H1 (cell line): ENCODE results near the gene ADAMTS16. TPM values are rescaled to one million over a fixed set of nuclear protein-coding genes. Genes with fewer than 3 reads are reported as not detected.

Source experiments
- CTCF ChIA-PET: fragments of 300-600 bp; sonication (Branson Sonifier 250); formaldehyde crosslinking; loops from one replicate; lab custom pipeline; 2021; ENCODE audit not compliant: partially characterized antibody; lab: Charles Lee
- POLR2A ChIA-PET: fragments of 300-600 bp; sonication (Branson Sonifier 250); formaldehyde crosslinking; loops from one replicate; lab custom pipeline; 2021; ENCODE audit warnings: inconsistent platforms; ENCODE audit not compliant: partially characterized antibody; lab: Charles Lee
- DNase-seq, 2 experiments: peaks; one replicate each; pipeline versions ENCODE4 v3.0.0 to v3.0.0-alpha.2; 2010 to 2022; ENCODE audit warnings: low spot score in 2 of 2, low read depth in 1 of 2, mixed read lengths in 1 of 2
- FAIRE-seq: peaks from 2 replicates; lab custom pipeline; 2011; peaks lifted over from hg19 to GRCh38; lab: Jason Lieb, UNC
- H2AFZ ChIP-seq: 2 replicates; pipeline ENCODE4 v1.8.1; 2012; ENCODE audit warnings: low read length, inconsistent platforms
- H2AK5ac ChIP-seq: 2 replicates; pipeline ENCODE4 v1.6.1; 2013; ENCODE audit warnings: low read depth, low read length
- H2BK120ac ChIP-seq: replicated peaks from 2 replicates; pipeline ENCODE3; 2013; ENCODE audit warnings: low read depth, low read length, inconsistent platforms
- H2BK12ac ChIP-seq: 2 replicates; pipeline ENCODE4 v1.6.1; 2013; ENCODE audit warnings: low read depth, low read length
- H2BK15ac ChIP-seq: 2 replicates; pipeline ENCODE4 v1.6.1; 2013; ENCODE audit warnings: low read length
- H2BK20ac ChIP-seq: 2 replicates; pipeline ENCODE4 v1.6.1; 2013; ENCODE audit warnings: low read length
- H2BK5ac ChIP-seq: 2 replicates; pipeline ENCODE4 v1.6.1; 2013; ENCODE audit warnings: low read depth, low read length
- H3K14ac ChIP-seq: 2 replicates; pipeline ENCODE4 v1.6.1; 2013; ENCODE audit warnings: inconsistent platforms; ENCODE audit not compliant: insufficient read length
- H3K18ac ChIP-seq: 2 replicates; pipeline ENCODE4 v1.6.1; 2013; ENCODE audit warnings: low read length; ENCODE audit errors: extremely low read depth
- H3K23ac ChIP-seq: 2 replicates; pipeline ENCODE4 v1.6.1; 2013; ENCODE audit warnings: inconsistent platforms; ENCODE audit not compliant: insufficient read length
- H3K23me2 ChIP-seq: 2 replicates; pipeline ENCODE4 v1.6.1; 2013; ENCODE audit warnings: low read depth, low read length
- H3K27ac ChIP-seq: 2 replicates; pipeline ENCODE4 v1.6.1; 2011; ENCODE audit warnings: low read depth, low read length, inconsistent platforms
- H3K27me3 ChIP-seq, 4 experiments: replicated peaks in 1 of 4; 1 replicate in 1 of 4; 2 replicates in 3 of 4; pipeline versions ENCODE4 v1.6.1 to v1.8.1; 2011 to 2013; ENCODE audit warnings: low read length in 3 of 4, mild to moderate bottlenecking in 3 of 4, inconsistent platforms in 2 of 4, mixed read lengths in 2 of 4, moderate library complexity in 1 of 4; ENCODE audit not compliant: control insufficient read depth in 3 of 4, insufficient read depth in 3 of 4; ENCODE audit errors: extremely low read depth in 1 of 4
- H3K36me3 ChIP-seq, 4 experiments: 2 replicates each; pipeline versions ENCODE4 v1.6.1 to v1.8.1; 2011 to 2013; ENCODE audit warnings: mild to moderate bottlenecking in 4 of 4, low read length in 3 of 4, moderate library complexity in 2 of 4, control low read depth in 1 of 4, inconsistent platforms in 1 of 4; ENCODE audit not compliant: insufficient read depth in 4 of 4, control insufficient read depth in 2 of 4
- H3K4ac ChIP-seq: replicated peaks from 2 replicates; pipeline ENCODE3; 2013; ENCODE audit warnings: low read length, low read depth, mixed read lengths, inconsistent platforms; ENCODE audit not compliant: insufficient read length
- H3K4me1 ChIP-seq, 4 experiments: replicated peaks in 1 of 4; 1 replicate in 1 of 4; 2 replicates in 3 of 4; pipeline versions ENCODE4 v1.6.1 to v1.8.1; 2011 to 2013; ENCODE audit warnings: low read length in 3 of 4, inconsistent platforms in 2 of 4, mixed read lengths in 1 of 4; ENCODE audit not compliant: insufficient read depth in 4 of 4, control insufficient read depth in 3 of 4
- H3K4me2 ChIP-seq, 2 experiments: 2 replicates each; pipeline versions ENCODE4 v1.6.1 to v1.8.1; 2011 to 2013; ENCODE audit warnings: low read depth in 2 of 2, low read length in 2 of 2, control low read depth in 1 of 2, inconsistent platforms in 1 of 2, mild to moderate bottlenecking in 1 of 2; ENCODE audit not compliant: insufficient read depth in 1 of 2
- H3K4me3 ChIP-seq, 4 experiments: fragments of 200-600, 300-600 bp in 1 of 4; sonication (generic), shearing (Covaris generic), sonication (Bioruptor Twin) in 1 of 4; 2 replicates each; pipeline versions ENCODE4 v1.5.1 to v1.8.1; 2011 to 2016; ENCODE audit warnings: low read length in 4 of 4, low read depth in 3 of 4, control low read depth in 2 of 4, inconsistent platforms in 2 of 4, mild to moderate bottlenecking in 2 of 4, mixed read lengths in 1 of 4, moderate library complexity in 1 of 4; ENCODE audit not compliant: insufficient read depth in 2 of 4; ENCODE audit errors: extremely low read depth in 1 of 4
- H3K56ac ChIP-seq: replicated peaks from 2 replicates; pipeline ENCODE3; 2013; ENCODE audit warnings: low read depth, mild to moderate bottlenecking, mixed read lengths, low read length, inconsistent platforms; ENCODE audit not compliant: insufficient read length
- H3K79me1 ChIP-seq: 2 replicates; pipeline ENCODE4 v1.6.1; 2013; ENCODE audit warnings: low read depth, low read length, control low read depth
- H3K79me2 ChIP-seq, 2 experiments: 2 replicates each; pipeline versions ENCODE4 v1.6.1 to v1.8.1; 2012 to 2013; ENCODE audit warnings: low read length in 2 of 2, mild to moderate bottlenecking in 2 of 2, inconsistent platforms in 1 of 2; ENCODE audit not compliant: insufficient read depth in 2 of 2, control insufficient read depth in 1 of 2
- H3K9ac ChIP-seq, 4 experiments: replicated peaks in 1 of 4; 1 replicate in 1 of 4; 2 replicates in 3 of 4; pipeline versions ENCODE4 v1.6.1 to v1.8.1; 2011 to 2013; ENCODE audit warnings: low read depth in 3 of 4, low read length in 3 of 4, control low read depth in 2 of 4, mild to moderate bottlenecking in 2 of 4, moderate library complexity in 2 of 4, inconsistent platforms in 1 of 4; ENCODE audit errors: extremely low read depth in 1 of 4
- H3K9me3 ChIP-seq, 2 experiments: 2 replicates each; pipeline versions ENCODE4 v1.6.1 to v1.8.1; 2012 to 2013; ENCODE audit warnings: mild to moderate bottlenecking in 2 of 2, moderate library complexity in 2 of 2, control low read depth in 1 of 2, inconsistent platforms in 1 of 2, low read depth in 1 of 2, low read length in 1 of 2, mixed read lengths in 1 of 2; ENCODE audit not compliant: insufficient read depth in 2 of 2
- H4K20me1 ChIP-seq, 2 experiments: replicated peaks in 1 of 2; 2 replicates each; pipeline versions ENCODE3 to v1.8.1; 2011 to 2013; ENCODE audit warnings: inconsistent platforms in 2 of 2, low read length in 2 of 2, mild to moderate bottlenecking in 1 of 2; ENCODE audit not compliant: insufficient read depth in 2 of 2, control insufficient read depth in 1 of 2
- H4K5ac ChIP-seq: 2 replicates; pipeline ENCODE4 v1.6.1; 2013; ENCODE audit warnings: low read length, low read depth, mixed read lengths, inconsistent platforms; ENCODE audit not compliant: insufficient read length
- H4K8ac ChIP-seq: 2 replicates; pipeline ENCODE4 v1.8.0; 2013; ENCODE audit warnings: mild to moderate bottlenecking, moderate library complexity, low read length, inconsistent platforms; ENCODE audit not compliant: insufficient read depth; ENCODE audit errors: extremely low read depth
- H4K91ac ChIP-seq: replicated peaks from 2 replicates; pipeline ENCODE3; 2013; ENCODE audit warnings: low read length, mixed read lengths, inconsistent platforms; ENCODE audit not compliant: insufficient read length
- GABPA ChIP-seq: IDR thresholded peaks from 2 replicates; pipeline ENCODE4 v1.6.1; 2011; ENCODE audit warnings: mild to moderate bottlenecking, low read length, moderate library complexity, borderline replicate concordance; ENCODE audit not compliant: insufficient read depth
- WGBS, 2 experiments: shearing (Covaris generic) in 1 of 2; methylation state at CpG; one replicate each; pipeline versions ENCODE4 v1.1.6 to v1.1.7; 2013 to 2015; ENCODE audit warnings: low lambda C conversion rate in 2 of 2, mixed read lengths in 2 of 2, inconsistent platforms in 1 of 2, low coverage in 1 of 2, missing lambda C conversion rate in 1 of 2; ENCODE audit not compliant: insufficient replicate concordance in 2 of 2, insufficient coverage in 1 of 2, insufficient read length in 1 of 2; ENCODE audit errors: extremely low coverage in 1 of 2, missing lambda C conversion rate in 1 of 2; 5-methylcytosine and 5-hydroxymethylcytosine counted together
- polyA plus RNA-seq, 7 experiments: library from polyadenylated mRNA; depleted of rRNA in 3 of 7; stranded (reverse) in 5 of 7; unstranded in 2 of 7; fragments of >200 nt in 5 of 7; fragments of 200-250 nt in 2 of 7; gene quantifications; 1 replicate in 5 of 7; 2 replicates in 1 of 7; 4 replicates in 1 of 7; pipeline versions ENCODE4 v1.2.1 to v1.2.3, GENCODE V29; 2011 to 2013; ENCODE audit warnings: missing spikeins in 2 of 7, mixed read lengths in 2 of 7
- total RNA-seq: library from RNA; stranded (reverse); fragmentation: NEBNext Ultra II Directional; extraction: Animal tissue kit (Norgen Biotek cat#: 25700); gene quantifications from 2 replicates; pipeline ENCODE4 v1.2.1, GENCODE V29; 2021

Gene ADAMTS16
- total and polyA plus RNA-seq, 2 of the 8 experiments (the other 6 are each of a cell fraction or from before 2014, with no cell fraction given), result 3.7 to 16.0 TPM

DNA sequence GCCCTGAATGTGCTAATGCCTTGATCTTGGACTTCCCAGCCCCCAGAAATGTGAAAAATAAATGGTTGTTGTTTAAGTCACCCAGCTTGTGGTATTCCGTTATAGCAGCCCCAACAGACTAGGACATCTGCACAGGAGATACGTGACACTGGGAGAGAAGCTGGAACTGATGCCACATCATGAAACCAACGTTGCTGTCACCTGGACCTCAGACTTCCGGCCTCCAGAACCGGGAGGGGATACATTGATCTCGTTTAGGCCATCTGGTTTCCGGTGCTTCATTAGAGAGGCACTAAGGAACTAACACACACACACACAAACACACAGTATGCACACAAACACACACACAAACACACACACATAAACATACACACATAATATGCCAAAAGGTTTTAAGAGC is 207.3 kb downstream of the ADAMTS16 start:
- no peak for FAIRE-seq
- Histone ChIP-seq H2BK15ac (peak overlapping the region; percentile 8; the same call in 1 of the 2 replicates), H2BK12ac (no peak overlapping the region), H3K4me2 (no peak overlapping the region), H2BK120ac (no peak overlapping the region), H3K9me3 (no peaks in the 10 kb centered on the region), H2BK5ac (no peak overlapping the region), H3K36me3 (no peaks in the 10 kb centered on the region), H2BK20ac (no peak overlapping the region), H3K27ac (no peak overlapping the region), H4K91ac (no peak overlapping the region), H3K23ac (no peak overlapping the region), H3K4me3 (no peak overlapping the region), H4K5ac (no peak overlapping the region), H3K23me2 (no peaks in the 10 kb centered on the region), H3K4me1 (peaks cover 0 to 2% (median 0%) of the 10 kb centered on the region in 4 experiments; a peak in 1 of 7 replicates), H3K79me2 (no peaks in the 10 kb centered on the region), H2AK5ac (no peak overlapping the region), H3K14ac (no peak overlapping the region), H3K4ac (no peak overlapping the region), H4K20me1 (no peaks in the 10 kb centered on the region), H3K9ac (no peak overlapping the region), H3K79me1 (no peaks in the 10 kb centered on the region), H3K56ac (no peak overlapping the region), H2AFZ (no peak overlapping the region), H4K8ac (no peak overlapping the region), H3K27me3 (no peaks in the 10 kb centered on the region), H3K18ac (no peak overlapping the region)
- DNase-seq, result no peak
- CTCF ChIA-PET, result interaction anchor here (0.6 to 2.7 kb wide), 6 partner anchors 34 to 468 kb away, joined by 3 to 8 read pairs (median 3); partner anchors contain the start of gene ADAMTS16
- WGBS, 2 experiments, result 91% methylated on average over 7 of the region's 7 CpGs; no CpG with 5 or more reads in 1 of the 2 experiments
- POLR2A ChIA-PET, result no interaction called here
- no peak for TF ChIP-seq GABPA
